ENCODE measurements around the gene INPP5F.
A peak's percentile ranks its signal among the peaks of the same experiment; 100 is the strongest.
"Not testable (repeated sequence)": the region's sequence is repeated elsewhere in the genome, so short reads cannot be mapped to it uniquely, and the experiment has no call there.

INPP5F gene

DNA sequence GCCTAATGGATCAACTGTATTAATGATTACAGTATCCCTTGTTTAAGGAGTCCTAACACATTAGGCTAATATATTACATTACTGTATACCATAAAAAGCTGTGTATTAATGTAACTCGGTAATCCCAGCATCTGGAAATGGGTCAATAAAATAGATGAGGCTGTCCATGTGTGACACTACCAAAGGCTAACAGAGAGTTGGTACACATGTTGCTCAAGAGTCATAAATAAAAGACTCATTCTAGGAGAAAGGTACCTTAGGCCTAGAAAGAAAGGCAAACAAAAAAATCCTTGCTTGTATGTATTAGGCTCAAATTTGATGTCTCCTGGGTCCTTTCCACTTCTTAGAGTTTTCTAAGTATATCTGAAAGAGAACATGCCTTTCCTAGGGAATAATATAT is 132.2 kb downstream of the INPP5F start:
- Histone ChIP-seq H3K36me3 (ENCODE audit: insufficient read depth, low read length) (peaks cover 33% of the 10 kb centered on the region), H3K9ac (ENCODE audit: insufficient read length) (no peak overlapping the region), H3K4me3 (no peak overlapping the region), H3K27ac (no peak overlapping the region), H3K9me3 (ENCODE audit: low read depth, low read length) (no peaks in the 10 kb centered on the region)
- no peak for DNase-seq (ENCODE audit: low read depth, low spot score)
- no peak for TF ChIP-seq EZH2 (IDR thresholded peaks at IDR 0.05)
- no peak for TF ChIP-seq FOXP2 (optimal IDR thresholded peaks at IDR 0.05; ENCODE audit: control extremely low read depth, extremely low read length, insufficient read depth)
- TF ChIP-seq POLR2AphosphoS5 (IDR thresholded peaks at IDR 0.05; ENCODE audit: borderline replicate concordance, low read depth, low read length) = no peak

DNA sequence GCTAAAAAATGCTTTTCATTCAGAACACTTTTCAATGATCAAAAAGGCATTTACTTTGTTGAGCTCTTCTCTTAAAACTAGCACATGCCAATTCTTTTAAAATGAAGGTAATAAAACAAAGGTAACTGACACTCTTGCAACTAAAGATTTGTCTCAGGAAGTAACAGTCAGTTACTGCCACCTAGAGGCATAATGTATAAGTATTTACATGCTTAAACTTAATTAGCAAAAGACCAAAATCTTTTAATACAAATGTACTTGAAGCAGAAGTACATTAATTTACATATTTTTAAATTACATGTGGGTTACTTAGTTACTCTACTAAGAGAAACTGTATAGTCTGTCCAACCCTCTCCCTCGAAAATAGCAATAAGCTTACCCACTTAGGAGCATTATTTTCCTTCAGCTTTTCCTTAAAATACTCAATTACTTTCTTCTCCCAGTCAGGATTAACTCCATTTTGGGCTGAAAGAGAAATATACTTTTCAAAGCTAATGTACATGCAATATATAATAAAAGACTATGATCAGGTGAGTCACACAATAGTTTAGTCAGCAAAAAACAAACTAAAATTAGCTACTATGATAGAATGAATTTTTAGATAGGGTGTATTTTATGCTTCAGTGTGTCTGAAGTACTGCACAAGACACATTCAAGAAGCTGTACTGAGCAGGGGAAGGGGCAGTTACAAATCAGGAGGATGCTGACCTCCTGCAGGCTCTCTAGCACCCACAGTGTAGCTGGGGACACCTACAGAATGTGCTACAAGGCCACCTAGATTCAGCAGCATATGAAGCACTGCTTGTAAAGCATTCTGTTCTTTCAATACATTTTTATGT is 133.8 kb downstream of the INPP5F start:
- H3K9ac ChIP-seq (ENCODE audit: insufficient read length) = no peak overlapping the region
- 0 out of 2 replicates have a peak, but pooled peaks cover 3% of the 10 kb centered on the region for H3K9me3 ChIP-seq (ENCODE audit: low read depth, low read length)
- H3K36me3 ChIP-seq (ENCODE audit: insufficient read depth, low read length) = peaks cover 33% of the 10 kb centered on the region
- no peak overlapping the region for H3K4me3 ChIP-seq
- TF ChIP-seq FOXP2 (optimal IDR thresholded peaks at IDR 0.05; ENCODE audit: control extremely low read depth, extremely low read length, insufficient read depth) = no peak
- TF ChIP-seq POLR2AphosphoS5 (IDR thresholded peaks at IDR 0.05; ENCODE audit: borderline replicate concordance, low read depth, low read length) = no peak
- TF ChIP-seq EZH2 (IDR thresholded peaks at IDR 0.05) = no peak
- peak; percentile 8 for DNase-seq (ENCODE audit: low read depth, low spot score)
- 0 out of 2 replicates have a peak overlapping the region, but pooled peaks have one; percentile 50 for H3K27ac ChIP-seq

DNA sequence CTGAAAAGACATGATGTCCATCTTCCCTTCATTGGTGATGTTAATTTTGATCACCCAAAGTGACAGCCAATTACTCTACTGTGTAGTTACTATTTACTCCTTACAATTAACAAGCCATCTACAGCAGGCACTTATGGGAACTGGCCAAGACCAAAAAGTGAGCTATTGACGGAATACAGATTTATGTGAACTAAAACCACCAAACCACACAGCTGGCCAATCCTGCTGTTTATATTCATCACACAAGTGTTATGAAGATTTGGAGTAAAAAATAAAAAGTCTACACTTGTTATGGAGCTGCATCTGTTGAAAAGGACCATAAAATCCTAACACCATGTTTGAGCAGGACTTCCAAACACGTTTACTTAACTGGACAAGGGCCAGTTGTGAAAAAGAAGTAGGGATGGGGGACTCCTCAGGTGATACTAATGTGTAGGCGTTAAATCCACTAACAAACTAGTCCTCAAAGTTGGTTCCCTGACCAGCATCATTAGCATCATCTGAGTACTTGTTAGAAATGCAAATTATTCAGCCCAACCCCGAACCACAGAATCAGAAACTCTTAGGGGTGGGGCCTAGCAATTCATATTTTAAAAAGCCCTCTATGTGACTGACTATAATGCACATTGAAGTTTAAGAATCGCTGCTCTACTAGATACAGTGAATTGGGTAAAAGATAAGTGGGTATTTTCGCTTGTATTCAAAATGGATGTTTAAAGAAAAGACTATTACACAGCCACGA is 135.2 kb downstream of the INPP5F start:
- H3K36me3 ChIP-seq (ENCODE audit: insufficient read depth, low read length) = peaks cover 41% of the 10 kb centered on the region

DNA sequence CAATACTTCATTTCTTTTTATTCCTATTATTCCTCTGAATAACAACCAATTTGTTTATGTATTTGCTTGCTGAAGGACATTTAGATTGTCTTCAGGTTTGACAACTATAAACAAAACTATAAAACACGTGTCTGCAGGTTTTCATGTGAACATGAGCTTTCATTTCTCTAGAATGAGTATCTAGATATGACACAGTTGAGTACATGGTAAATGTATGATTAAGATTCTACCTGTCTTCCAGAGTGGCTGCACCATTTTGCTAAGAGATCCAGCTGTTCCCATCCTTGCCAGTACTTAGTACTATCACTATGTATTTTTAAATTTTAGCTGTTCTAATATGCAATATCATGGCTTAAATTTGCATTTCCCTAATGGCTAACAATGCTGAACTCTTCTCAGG is 136.7 kb downstream of the INPP5F start:
- no peak overlapping the region for H3K27ac ChIP-seq
- no peak for DNase-seq (ENCODE audit: low read depth, low spot score)
- H3K9me3 ChIP-seq (ENCODE audit: low read depth, low read length) = 0 out of 2 replicates have a peak, but pooled peaks cover 3% of the 10 kb centered on the region
- peaks cover 28% of the 10 kb centered on the region; the same call in 1 of the 2 replicates for H3K36me3 ChIP-seq (ENCODE audit: insufficient read depth, low read length)
- H3K9ac ChIP-seq (ENCODE audit: insufficient read length) = no peak overlapping the region
- TF ChIP-seq POLR2AphosphoS5 (IDR thresholded peaks at IDR 0.05; ENCODE audit: borderline replicate concordance, low read depth, low read length) (no peak), FOXP2 (optimal IDR thresholded peaks at IDR 0.05; ENCODE audit: control extremely low read depth, extremely low read length, insufficient read depth) (no peak), EZH2 (IDR thresholded peaks at IDR 0.05) (no peak)
- H3K4me3 ChIP-seq = no peak overlapping the region

More for the DNA sequence above, 135.2 kb downstream of the INPP5F start:
- no peak overlapping the region for H3K4me3 ChIP-seq
- 0 out of 2 replicates have a peak, but pooled peaks cover 3% of the 10 kb centered on the region for H3K9me3 ChIP-seq (ENCODE audit: low read depth, low read length)
- TF ChIP-seq EZH2 (IDR thresholded peaks at IDR 0.05) (no peak), FOXP2 (optimal IDR thresholded peaks at IDR 0.05; ENCODE audit: control extremely low read depth, extremely low read length, insufficient read depth) (no peak), POLR2AphosphoS5 (IDR thresholded peaks at IDR 0.05; ENCODE audit: borderline replicate concordance, low read depth, low read length) (no peak)
- no peak overlapping the region for H3K27ac ChIP-seq
- DNase-seq (ENCODE audit: low read depth, low spot score) = no peak
- no peak overlapping the region for H3K9ac ChIP-seq (ENCODE audit: insufficient read length)

DNA sequence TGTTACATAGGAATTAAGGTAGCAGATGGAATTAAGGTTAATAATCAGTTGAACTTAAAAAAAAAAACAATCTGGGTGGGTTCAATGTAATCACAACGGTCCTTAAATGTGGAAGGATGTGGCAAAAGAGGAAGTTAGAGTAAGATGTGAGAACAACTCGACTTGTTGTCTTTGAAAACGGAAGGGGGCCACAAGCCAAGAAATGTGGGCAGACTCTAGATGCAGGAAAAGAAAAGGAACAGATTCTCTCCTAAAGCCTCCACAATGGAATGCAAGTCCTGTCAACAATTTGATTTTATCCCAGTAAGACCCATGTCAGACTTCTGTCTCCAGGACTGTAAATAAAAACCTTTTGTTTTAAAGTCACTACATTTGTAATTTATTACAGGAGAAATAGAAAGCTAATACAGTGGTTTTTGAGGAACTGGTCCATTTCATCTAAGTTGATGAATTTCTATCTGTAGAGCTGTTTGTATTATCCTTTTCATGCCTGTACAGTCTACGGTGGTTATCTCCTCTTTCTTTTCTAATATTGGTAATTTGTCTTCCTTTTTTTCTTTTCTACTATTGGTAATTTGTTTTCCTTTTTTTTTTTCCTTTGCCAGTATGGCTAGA is 138.2 kb downstream of the INPP5F start:
- H3K9me3 ChIP-seq (ENCODE audit: low read depth, low read length) = 0 out of 2 replicates have a peak, but pooled peaks cover 3% of the 10 kb centered on the region
- H3K9ac ChIP-seq (ENCODE audit: insufficient read length) = no peak overlapping the region
- no peak overlapping the region for H3K27ac ChIP-seq
- TF ChIP-seq FOXP2 (optimal IDR thresholded peaks at IDR 0.05; ENCODE audit: control extremely low read depth, extremely low read length, insufficient read depth) = no peak
- TF ChIP-seq EZH2 (IDR thresholded peaks at IDR 0.05) = no peak
- peaks cover 19% of the 10 kb centered on the region; the same call in 1 of the 2 replicates for H3K36me3 ChIP-seq (ENCODE audit: insufficient read depth, low read length)
- DNase-seq (ENCODE audit: low read depth, low spot score) = no peak
- no peak overlapping the region for H3K4me3 ChIP-seq

DNA sequence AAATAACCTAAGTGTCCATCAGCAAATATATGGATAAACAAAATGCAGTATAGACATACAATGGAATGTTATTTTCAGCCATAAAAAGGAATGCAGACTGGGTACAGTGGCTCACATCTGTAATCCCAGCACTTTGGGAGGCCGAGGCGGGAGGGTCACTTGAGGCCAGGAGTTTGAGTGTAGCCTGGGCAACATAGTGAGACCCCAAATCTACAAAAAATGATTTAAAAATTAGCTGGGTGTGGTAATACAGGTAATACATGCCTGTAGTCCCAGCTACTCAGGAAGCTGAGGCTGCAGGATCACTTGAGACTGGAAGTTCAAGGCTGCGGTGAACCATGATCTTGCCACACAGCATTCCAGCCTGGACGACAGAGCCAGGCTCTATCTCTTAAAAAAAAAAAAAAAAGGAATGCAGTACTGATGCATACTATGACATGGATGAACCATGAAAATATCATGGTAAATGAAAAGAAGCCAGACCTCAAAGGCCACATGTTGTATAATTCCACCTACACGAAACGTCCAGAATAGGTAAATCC is 139.9 kb downstream of the INPP5F start:
- Histone ChIP-seq H3K9me3 (ENCODE audit: low read depth, low read length) (0 out of 2 replicates have a peak, but pooled peaks cover 3% of the 10 kb centered on the region), H3K36me3 (ENCODE audit: insufficient read depth, low read length) (peaks cover 19% of the 10 kb centered on the region; the same call in 1 of the 2 replicates), H3K4me3 (no peak overlapping the region), H3K27ac (no peak overlapping the region), H3K9ac (ENCODE audit: insufficient read length) (no peak overlapping the region)
- no peak for DNase-seq (ENCODE audit: low read depth, low spot score)
- no peak for TF ChIP-seq POLR2AphosphoS5 (IDR thresholded peaks at IDR 0.05; ENCODE audit: borderline replicate concordance, low read depth, low read length)
- TF ChIP-seq FOXP2 (optimal IDR thresholded peaks at IDR 0.05; ENCODE audit: control extremely low read depth, extremely low read length, insufficient read depth) = no peak
- no peak for TF ChIP-seq EZH2 (IDR thresholded peaks at IDR 0.05)

DNA sequence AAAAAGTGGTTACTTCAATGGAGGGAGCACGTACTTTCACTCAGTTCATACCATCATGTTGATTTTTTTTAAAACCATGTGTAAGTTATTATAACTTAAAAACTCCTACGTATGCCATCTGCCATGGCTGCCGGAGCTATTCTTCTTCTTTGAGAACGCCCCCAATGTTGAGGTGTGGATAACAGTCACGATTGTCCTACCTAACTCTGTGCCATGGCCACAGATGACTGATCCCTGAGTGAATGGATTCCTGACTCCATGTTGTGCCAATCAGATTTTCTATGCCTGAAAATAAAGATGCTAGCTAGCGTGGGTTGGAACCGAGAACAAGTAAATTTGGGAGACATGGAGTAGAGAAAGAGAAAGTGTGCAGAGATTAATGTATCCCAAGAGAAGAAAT is 141.5 kb downstream of the INPP5F start:
- TF ChIP-seq FOXP2 (optimal IDR thresholded peaks at IDR 0.05; ENCODE audit: control extremely low read depth, extremely low read length, insufficient read depth) (no peak), POLR2AphosphoS5 (IDR thresholded peaks at IDR 0.05; ENCODE audit: borderline replicate concordance, low read depth, low read length) (no peak), EZH2 (IDR thresholded peaks at IDR 0.05) (no peak)
- Histone ChIP-seq H3K9me3 (ENCODE audit: low read depth, low read length) (0 out of 2 replicates have a peak, but pooled peaks cover 3% of the 10 kb centered on the region), H3K27ac (no peak overlapping the region), H3K36me3 (ENCODE audit: insufficient read depth, low read length) (peaks cover 19% of the 10 kb centered on the region; the same call in 1 of the 2 replicates), H3K9ac (ENCODE audit: insufficient read length) (no peak overlapping the region), H3K4me3 (no peak overlapping the region)
- no peak for DNase-seq (ENCODE audit: low read depth, low spot score)

DNA sequence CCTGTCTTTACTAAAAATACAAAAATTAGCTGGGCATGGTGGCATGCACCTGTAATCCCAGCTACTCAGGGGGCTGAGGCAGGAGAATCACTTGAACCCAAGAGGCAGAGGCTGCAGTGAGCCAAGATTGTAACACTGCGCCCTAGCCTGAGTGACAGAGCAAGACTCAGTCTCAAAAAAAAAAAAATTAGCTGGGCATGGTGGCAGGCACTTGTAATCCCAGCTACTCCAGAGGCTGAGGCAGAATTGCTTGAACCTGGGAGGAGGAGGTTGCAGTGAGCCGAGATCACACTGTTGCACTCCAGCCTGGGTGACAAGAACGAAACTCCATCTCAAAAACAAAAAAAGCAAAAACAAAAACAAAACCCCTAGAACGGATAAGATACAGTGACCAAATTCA is 143.5 kb downstream of the INPP5F start:
- peaks cover 12% of the 10 kb centered on the region; the same call in 1 of the 2 replicates for H3K36me3 ChIP-seq (ENCODE audit: insufficient read depth, low read length)
- H3K27ac ChIP-seq; H3K4me3 ChIP-seq; H3K9ac ChIP-seq (ENCODE audit: insufficient read length); DNase-seq (ENCODE audit: low read depth, low spot score); H3K9me3 ChIP-seq (ENCODE audit: low read depth, low read length): not testable (repeated sequence)

All from SK-N-MC (cell line).